Smooth muscle cell (in vitro differentiated cells): ENCODE measurements around the gene CLINT1. TPM values are rescaled to one million over a fixed set of nuclear protein-coding genes. Genes with fewer than 3 reads are reported as not detected.

Source experiments
- DNase-seq: peaks from one replicate; lab custom pipeline; 2025; ENCODE audit not compliant: unreplicated experiment; lab: John Stamatoyannopoulos, UW
- H2AFZ ChIP-seq: fragments of 200-600 bp; sonication (generic); 2 replicates; pipeline ENCODE4 v1.6.0; 2016; ENCODE audit warnings: antibody characterized with exemption, low read depth, mild to moderate bottlenecking
- H3F3A ChIP-seq: fragments of 200-600 bp; sonication (generic); 2 replicates; pipeline ENCODE4 v1.6.0; 2017; ENCODE audit warnings: antibody characterized with exemption, low read depth
- H3K27ac ChIP-seq: fragments of 200-600 bp; sonication (generic); 2 replicates; pipeline ENCODE4 v1.5.1; 2016; ENCODE audit warnings: low read depth, mild to moderate bottlenecking
- H3K27me3 ChIP-seq: fragments of 200-600 bp; sonication (generic); 2 replicates; pipeline ENCODE4 v1.6.1; 2016; ENCODE audit warnings: low read depth, mild to moderate bottlenecking
- H3K36me3 ChIP-seq: fragments of 200-600 bp; sonication (generic); 2 replicates; pipeline ENCODE4 v1.5.1; 2016; ENCODE audit warnings: low read depth
- H3K4me1 ChIP-seq: fragments of 200-600 bp; sonication (generic); 2 replicates; pipeline ENCODE4 v1.5.1; 2016; ENCODE audit warnings: low read depth
- H3K4me2 ChIP-seq: fragments of 200-600 bp; sonication (generic); 2 replicates; pipeline ENCODE4 v1.6.0; 2016; ENCODE audit warnings: mild to moderate bottlenecking
- H3K4me3 ChIP-seq: fragments of 200-600 bp; sonication (generic); 2 replicates; pipeline ENCODE4 v1.5.1; 2016; ENCODE audit warnings: mild to moderate bottlenecking
- H3K79me2 ChIP-seq: fragments of 200-600 bp; sonication (generic); 2 replicates; pipeline ENCODE4 v1.6.0; 2016; ENCODE audit warnings: low read depth, mild to moderate bottlenecking
- H3K9ac ChIP-seq: fragments of 200-600 bp; sonication (generic); 2 replicates; pipeline ENCODE4 v1.6.0; 2016; ENCODE audit warnings: low read depth
- H3K9me3 ChIP-seq: fragments of 200-600 bp; sonication (generic); replicated peaks from 2 replicates; pipeline ENCODE4 v1.5.1; 2016; ENCODE audit warnings: low read depth
- H4K20me1 ChIP-seq: fragments of 200-600 bp; sonication (generic); 2 replicates; pipeline ENCODE4 v1.6.0; 2016; ENCODE audit warnings: low read depth
- WGBS: methylation state at CpG from one replicate; pipeline ENCODE4 v1.1.7; 2016; ENCODE audit warnings: low lambda C conversion rate; 5-methylcytosine and 5-hydroxymethylcytosine counted together
- polyA plus RNA-seq: library from polyadenylated mRNA; unstranded; fragments of >200 nt; fragmentation: Nextera tagmentation; extraction: Ambion mirVana; gene quantifications from 2 replicates; pipeline ENCODE4 v1.2.1, GENCODE V29; 2016
- total RNA-seq: library from RNA; depleted of rRNA; stranded (reverse); fragments of >200 nt; gene quantifications from 2 replicates; pipeline ENCODE4 v1.2.3, GENCODE V29; 2014
- TF ChIP-seq, protein P1 (sequence below): fragments of 200-600 bp; sonication (generic); IDR thresholded peaks from 2 replicates; pipeline ENCODE4 v1.5.1; 2017; ENCODE audit warnings: borderline replicate concordance, mild to moderate bottlenecking, antibody characterized with exemption; ENCODE audit not compliant: insufficient read depth, poor library complexity, severe bottlenecking

CLINT1 gene
- total and polyA plus RNA-seq, 2 experiments from 2014 or later: 63.5 to 83.9 TPM

DNA sequence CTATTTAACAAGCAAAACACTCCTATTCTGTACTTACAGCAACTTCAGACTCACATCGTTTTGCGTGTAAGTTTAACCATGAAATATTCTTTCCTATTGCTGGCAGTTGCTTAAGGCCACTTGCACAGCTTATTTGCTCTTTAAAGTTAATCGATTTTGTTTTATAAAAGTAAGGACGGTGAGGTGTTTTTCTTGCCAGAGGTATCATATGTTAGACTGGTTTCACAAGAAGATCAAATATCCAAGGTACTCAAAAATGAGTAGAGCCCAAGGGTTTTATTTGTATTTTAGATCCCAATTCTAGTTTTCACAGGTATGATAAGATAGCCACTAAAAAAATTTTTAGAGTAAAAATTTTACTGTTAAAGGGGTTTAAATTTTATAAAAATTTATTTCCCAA lies 16.2 kb downstream of the CLINT1 start:
- Histone ChIP-seq H3F3A (no peaks in the 10 kb centered on the region), H3K4me3 (no peak overlapping the region), H3K79me2 (peaks cover 98% of the 10 kb centered on the region), H3K9ac (no peak overlapping the region), H3K4me1 (no peaks in the 10 kb centered on the region), H3K36me3 (peaks cover 6% of the 10 kb centered on the region), H3K4me2 (no peak overlapping the region), H4K20me1 (peaks cover 100% of the 10 kb centered on the region), H3K27ac (no peak overlapping the region), H2AFZ (no peak overlapping the region), H3K9me3 (no peaks in the 10 kb centered on the region), H3K27me3 (no peaks in the 10 kb centered on the region)
- TF ChIP-seq, protein P1, sequence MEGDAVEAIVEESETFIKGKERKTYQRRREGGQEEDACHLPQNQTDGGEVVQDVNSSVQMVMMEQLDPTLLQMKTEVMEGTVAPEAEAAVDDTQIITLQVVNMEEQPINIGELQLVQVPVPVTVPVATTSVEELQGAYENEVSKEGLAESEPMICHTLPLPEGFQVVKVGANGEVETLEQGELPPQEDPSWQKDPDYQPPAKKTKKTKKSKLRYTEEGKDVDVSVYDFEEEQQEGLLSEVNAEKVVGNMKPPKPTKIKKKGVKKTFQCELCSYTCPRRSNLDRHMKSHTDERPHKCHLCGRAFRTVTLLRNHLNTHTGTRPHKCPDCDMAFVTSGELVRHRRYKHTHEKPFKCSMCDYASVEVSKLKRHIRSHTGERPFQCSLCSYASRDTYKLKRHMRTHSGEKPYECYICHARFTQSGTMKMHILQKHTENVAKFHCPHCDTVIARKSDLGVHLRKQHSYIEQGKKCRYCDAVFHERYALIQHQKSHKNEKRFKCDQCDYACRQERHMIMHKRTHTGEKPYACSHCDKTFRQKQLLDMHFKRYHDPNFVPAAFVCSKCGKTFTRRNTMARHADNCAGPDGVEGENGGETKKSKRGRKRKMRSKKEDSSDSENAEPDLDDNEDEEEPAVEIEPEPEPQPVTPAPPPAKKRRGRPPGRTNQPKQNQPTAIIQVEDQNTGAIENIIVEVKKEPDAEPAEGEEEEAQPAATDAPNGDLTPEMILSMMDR: no peak
- 93% methylated on average over 4 of the region's 4 CpGs for WGBS
- DNase-seq: no peak

DNA sequence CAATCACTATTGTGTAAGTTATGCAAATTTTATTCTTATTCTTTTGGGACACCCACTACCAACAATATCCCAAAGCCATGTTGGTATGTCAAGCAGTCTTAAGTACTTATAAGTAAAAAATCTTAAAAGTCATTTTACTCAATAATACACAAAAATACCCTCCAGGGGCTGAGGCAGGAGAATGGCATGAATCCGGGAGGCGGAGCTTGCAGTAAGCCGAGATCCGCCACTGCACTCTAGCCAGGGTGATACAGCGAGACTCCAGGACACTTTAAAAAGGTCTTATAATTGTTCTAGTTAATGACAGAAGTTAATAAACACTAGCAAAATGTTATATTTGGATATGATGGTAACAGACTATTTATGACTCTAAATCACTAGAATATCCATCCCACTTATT lies 16.8 kb downstream of the CLINT1 start:
- no peak overlapping the region for H3K4me2 ChIP-seq
- no peak overlapping the region for H3K9ac ChIP-seq
- TF ChIP-seq, protein P1: no peak
- H3K79me2 ChIP-seq: peaks cover 97% of the 10 kb centered on the region
- no peaks in the 10 kb centered on the region for H3F3A ChIP-seq
- no peaks in the 10 kb centered on the region for H3K27me3 ChIP-seq
- peak overlapping the region; percentile 8 for H3K27ac ChIP-seq
- no peak overlapping the region for H3K4me3 ChIP-seq
- DNase-seq: no peak
- peaks cover 100% of the 10 kb centered on the region for H4K20me1 ChIP-seq
- H3K4me1 ChIP-seq: no peaks in the 10 kb centered on the region
- no peak overlapping the region for H2AFZ ChIP-seq
- no peaks in the 10 kb centered on the region for H3K9me3 ChIP-seq
- peaks cover 6% of the 10 kb centered on the region for H3K36me3 ChIP-seq
- whole genome bisulfite sequencing: 75% methylated on average over 5 of the region's 5 CpGs

DNA sequence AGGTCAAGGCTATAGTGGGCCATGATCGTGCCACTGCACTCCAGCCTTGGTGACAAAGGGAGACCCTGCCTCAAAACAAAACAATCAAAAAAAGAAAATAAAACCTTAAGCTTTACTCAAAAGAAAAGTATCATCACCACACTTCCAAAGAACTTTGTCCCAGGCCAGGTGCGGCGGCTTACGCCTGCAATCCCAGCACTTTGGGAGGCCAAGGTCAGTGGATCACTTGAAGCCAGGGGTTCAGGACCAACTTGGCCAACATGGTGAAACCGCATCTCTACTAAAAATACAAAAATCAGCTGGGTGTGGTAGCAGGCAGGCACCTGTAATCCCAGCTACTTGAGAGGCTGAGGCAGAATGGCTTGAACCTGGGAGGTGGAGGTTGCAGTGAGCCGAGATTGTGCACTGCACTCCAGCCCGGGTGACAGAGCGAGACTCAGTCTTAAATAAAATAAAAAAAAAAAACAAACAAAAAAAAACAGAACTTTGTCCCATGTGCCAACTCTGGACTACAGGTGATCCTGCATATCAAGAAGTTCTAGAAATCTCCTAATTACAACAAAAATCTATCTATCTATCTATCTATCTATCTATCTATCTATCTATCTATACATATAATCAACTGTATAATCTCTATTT lies 19.7 kb downstream of the CLINT1 start:
- H3K27me3 ChIP-seq: no peaks in the 10 kb centered on the region
- peaks cover 98% of the 10 kb centered on the region for H3K79me2 ChIP-seq
- no peak overlapping the region for H3K27ac ChIP-seq
- H3K4me3 ChIP-seq: no peak overlapping the region
- H3F3A ChIP-seq: no peaks in the 10 kb centered on the region
- 71% methylated on average over 8 of the region's 8 CpGs for WGBS
- no peak overlapping the region for H3K4me2 ChIP-seq
- no peak overlapping the region for H3K9ac ChIP-seq
- H3K36me3 ChIP-seq: peaks cover 6% of the 10 kb centered on the region
- H4K20me1 ChIP-seq: peaks cover 100% of the 10 kb centered on the region
- TF ChIP-seq, protein P1: no peak
- no peak overlapping the region for H2AFZ ChIP-seq
- H3K9me3 ChIP-seq: no peaks in the 10 kb centered on the region
- no peak for DNase-seq
- H3K4me1 ChIP-seq: no peaks in the 10 kb centered on the region
